Fibroblast of skin of back (primary cell): Measurements from ENCODE around the gene ATP6V1G1.
"Not testable (repeated sequence)": the region's sequence is repeated elsewhere in the genome, so short reads cannot be mapped to it uniquely, and the experiment has no call there.

Experiments used
- DNase-seq: peaks from one replicate; pipeline ENCODE4 v3.0.0-alpha.2; 2013

The ATP6V1G1 gene

DNA sequence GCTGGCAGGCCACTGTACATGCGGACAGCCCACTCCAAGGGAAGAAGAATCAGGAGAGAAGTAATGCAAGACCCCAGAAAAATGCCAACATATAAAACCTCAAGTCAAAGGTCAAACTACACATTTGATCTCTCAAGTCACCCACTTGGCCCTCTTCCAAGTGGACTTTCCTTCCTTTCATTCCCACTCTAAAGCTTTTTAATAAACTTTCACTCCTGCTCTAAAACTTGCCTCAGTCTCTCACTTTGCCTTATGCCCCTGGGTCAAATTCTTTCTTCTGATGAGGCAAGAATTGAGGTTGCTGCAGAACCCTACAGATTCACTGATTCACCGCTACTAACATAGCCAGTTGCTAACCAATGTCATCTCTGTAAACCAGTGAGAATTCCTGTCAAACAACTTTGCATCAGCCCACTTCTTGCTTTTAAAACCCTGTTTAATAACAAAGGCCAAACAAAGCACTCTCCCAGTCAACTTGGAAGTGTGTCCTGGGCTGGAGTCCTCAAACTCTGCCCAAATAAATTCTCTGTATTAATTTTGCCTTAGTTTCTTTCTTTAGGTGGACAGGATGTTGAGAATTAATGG is 6.9 kb upstream of the ATP6V1G1 start:
- no peak for DNase-seq

DNA sequence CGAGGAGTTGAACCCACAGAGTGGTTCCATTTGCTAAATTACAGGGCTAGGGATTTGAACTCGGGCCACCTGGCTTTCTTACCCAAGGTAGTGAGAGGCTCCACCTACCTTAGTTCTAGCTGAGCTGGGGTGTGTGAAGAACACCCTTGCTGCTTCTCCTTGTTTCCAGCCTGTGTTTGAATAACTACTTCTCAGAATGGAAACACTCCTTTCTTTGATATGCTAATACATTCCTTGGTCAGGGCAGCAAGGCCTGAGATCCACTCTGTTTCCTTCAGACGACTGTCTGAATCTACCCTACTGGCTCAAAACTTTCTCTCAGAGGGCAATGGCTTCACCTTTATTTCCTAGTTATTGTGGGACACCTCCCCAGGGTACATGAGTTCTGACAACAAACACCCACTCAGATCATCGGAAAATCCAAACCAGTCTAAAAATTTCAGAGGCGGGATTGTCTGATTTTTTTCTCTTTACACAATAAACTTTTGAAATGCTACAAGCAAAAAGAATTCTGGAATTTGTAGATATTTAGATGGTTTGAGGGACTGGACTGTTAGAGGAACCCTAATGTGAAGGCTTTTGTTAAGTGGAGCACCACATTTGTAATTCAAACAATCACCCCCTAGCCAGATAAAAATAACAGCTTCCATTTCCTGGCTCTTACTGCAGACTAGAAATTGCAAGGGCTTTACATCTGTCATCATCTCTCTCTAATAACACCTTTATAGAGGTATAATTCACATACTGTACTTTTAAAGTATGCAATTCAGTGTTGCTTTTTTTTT is 4.0 kb upstream of the ATP6V1G1 start:
- no peak for DNase-seq

DNA sequence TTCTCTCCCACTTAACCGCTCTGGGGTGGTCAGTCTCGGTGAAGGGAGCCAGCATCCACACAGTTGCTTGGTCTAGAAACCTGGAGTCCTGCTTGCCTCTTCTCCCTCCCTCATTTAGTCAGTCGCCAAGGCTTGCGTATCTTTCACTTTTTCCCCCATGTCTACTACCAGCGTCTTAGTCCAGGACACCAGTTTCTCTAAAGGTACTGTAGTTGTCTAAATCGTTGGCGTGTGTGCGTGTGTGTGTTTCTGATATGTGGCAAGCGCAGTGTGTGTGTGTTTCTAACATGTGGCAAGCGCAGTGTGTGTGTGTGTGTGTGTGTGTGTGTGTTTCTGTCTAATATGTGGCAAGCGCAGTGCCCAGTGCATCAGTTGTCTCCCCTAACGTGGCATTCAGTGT is 641 bp downstream of the ATP6V1G1 start:
- peak; percentile 36 for DNase-seq

DNA sequence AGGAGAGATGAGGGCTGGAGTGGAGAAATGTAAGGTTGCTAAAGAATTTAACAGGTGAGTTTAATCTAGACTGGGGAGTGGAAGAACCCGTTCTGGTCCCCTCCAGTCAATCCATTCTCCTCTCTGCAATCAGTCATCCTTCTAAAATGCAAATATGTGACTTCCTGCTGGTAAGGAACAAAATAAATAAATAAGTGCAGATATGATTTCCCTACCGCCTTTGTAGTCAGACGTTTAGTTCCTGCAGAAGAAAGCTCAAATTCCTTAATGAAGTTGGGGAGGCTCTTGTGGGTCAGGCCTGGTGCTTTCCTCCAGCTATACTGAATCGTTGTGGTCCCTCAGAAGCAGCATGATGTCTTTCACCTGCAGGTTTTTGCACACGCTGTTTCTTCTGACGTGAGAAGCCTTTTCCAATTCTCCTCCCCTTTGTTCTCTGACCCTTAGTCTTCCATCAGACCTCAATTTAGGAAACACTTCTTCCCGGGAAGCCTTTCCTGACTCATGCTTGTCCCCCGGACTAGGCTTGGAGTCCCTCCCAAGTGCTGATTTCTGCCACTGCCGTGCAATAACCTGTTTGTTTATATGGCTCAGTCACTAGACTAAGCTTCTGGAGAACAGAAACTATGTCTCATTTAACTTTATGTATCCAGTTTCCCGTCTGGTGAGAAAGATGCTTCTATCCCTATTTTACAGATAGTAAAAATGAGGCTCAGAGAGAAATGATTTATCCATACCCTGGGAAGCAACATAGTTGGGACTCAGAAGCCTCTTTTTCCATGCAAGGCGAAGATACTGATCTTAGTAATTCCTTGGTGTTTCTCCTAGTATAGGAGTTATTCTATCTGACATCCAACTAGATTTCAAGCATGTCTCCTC is 1.3 kb downstream of the ATP6V1G1 start:
- DNase-seq, result peak; percentile 39

DNA sequence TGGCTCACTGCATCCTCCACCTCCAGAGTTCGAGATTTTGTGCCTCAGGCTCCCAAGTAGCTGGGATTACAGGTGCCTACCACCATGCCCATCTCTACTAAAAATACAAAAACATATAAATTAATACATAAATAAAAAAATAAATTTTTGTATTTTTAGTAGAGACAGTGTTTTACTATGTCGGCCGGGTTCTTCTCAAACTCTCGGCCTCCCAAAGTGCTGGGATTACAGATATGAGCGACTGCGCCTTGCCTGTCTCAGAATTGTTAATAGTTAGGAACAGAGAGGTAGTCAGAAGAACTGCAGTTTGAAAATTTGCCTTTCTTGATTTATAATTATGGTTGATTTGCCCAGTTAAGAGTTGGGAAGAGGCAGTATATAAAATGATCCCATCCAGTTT is 2.8 kb downstream of the ATP6V1G1 start:
- no peak for DNase-seq

DNA sequence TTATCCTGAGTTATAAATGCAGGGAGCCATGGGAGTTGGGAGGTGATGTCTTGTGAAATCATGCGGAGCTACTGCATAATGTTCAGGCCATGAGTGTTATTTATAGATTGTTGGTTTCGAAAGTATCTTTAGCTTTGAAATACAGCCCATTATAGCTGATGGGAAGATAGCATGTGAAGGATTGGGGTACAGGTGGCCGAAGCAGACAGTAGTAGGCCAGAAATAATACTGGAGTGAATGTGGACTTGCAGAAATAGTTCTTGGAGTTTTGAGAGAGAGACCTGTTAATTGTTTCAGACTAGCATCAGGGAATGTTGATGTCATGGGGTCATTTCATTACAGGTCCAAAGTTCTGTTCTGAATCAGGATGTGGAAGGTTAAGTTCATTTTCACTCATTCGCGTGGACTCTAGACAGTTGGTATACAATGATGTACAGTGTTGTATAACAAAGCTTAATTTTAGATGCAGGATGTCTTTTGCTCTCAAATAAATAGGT is 3.8 kb downstream of the ATP6V1G1 start:
- no peak for DNase-seq

DNA sequence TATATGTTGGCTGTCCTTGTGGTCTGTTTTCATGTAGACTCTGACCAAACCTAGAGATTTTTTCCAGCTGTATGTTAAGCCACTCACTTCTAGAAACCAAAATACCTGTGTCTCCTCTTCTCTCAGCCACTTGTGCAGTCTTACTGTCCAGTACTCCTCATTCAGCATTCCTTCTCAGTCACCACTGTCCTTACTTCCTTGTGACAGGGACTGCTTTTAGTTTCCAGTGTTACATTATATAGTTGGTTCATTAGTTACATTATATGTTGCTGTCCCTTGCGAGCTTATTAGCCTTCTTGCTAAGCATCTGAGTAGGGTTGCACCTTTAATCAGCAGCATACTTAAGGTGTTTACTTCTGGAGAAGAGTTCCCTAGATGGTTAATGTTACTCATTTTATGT is 4.3 kb downstream of the ATP6V1G1 start:
- DNase-seq, result no peak

DNA sequence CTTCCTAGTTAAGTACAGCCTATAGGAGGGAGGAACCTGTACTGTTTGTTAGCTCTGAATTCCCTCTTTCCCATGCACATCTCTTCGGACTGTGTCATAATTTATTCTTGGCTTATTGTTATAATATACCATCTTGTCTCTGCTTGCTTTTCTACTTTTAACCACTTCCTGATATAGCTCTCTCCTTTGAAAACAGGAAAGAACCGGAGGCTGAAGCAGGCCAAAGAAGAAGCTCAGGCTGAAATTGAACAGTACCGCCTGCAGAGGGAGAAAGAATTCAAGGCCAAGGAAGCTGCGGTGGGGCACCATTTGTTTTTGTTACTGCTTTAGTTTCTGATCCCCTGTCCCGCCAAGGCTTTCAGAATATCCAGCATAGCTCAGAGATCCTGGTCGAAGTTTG is 4.8 kb downstream of the ATP6V1G1 start:
- peak; percentile 67 for DNase-seq

DNA sequence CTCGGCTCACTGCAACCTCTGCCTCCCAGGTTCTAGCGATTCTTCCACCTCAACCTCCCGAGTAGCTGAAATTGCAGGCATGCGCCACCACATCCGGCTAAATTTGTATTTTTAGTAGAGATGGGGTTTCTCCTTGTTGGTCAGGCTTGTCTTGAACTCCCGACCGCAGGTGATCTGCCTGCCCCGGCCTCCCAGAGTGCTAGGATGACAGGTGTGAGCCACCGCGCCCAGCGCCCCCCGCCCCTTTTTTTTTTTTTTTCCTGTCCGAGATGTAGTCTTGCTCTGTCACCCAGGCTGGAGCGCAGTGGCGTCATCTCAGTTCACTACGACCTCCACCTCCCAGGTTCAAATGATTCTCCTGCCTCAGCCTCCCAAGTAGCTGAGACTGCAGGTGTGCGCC is 6.6 kb downstream of the ATP6V1G1 start:
- no peak for DNase-seq

DNA sequence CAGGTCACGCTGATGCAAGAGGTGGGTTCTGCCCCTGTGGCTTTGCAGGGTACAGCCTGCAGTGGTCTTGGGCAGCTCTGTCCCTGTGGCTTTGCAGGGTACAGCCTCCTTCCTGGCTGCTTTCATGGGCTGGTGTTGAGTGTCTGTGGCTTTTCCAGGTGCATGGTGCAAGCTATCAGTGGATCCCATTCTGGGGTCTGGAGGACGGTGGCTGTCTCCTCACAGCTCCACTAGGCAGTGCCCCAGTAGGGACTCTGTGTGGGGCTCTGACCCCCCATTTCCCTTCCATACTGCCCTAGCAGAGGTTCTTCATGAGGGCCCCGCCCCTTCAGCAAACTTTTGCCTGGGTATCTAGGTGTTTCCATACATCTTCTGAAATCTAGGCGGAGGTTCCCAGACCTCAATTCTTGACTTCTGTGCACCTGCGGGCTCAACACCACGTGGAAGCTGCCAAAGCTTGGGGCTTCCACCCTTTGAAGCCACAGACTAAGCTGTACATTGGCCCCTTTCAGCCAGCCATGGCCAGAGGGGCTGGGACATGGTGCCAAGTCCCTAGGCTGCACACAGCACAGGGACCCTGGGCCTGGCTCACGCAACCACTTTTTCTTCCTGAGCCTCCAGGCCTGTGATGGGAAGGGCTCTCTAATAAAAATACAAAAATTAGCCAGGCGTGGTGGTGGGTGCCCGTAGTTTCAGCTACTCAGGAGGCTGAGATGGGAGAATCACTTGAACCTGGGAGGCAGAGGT is 13.1 kb downstream of the ATP6V1G1 start:
- DNase-seq, result not testable (repeated sequence)

DNA sequence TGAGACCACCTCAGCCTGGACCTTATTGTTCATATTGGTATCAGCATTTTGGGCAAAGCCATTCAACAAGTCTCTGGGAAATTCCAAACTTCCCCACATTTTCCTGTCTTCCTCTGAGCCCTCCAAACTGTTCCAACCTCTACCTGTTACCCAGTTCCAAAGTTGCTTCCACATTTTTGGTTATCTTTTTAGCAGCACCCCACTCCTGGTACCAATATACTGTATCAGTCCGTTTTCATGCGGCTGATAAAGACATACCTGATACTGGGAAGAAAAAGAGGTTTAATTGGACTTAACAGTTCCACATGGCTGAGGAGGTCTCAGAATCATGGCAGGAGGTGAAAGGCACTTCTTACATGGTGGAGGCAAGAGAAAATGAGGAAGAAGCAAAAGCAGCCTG is 14.2 kb downstream of the ATP6V1G1 start:
- not testable (repeated sequence) for DNase-seq

DNA sequence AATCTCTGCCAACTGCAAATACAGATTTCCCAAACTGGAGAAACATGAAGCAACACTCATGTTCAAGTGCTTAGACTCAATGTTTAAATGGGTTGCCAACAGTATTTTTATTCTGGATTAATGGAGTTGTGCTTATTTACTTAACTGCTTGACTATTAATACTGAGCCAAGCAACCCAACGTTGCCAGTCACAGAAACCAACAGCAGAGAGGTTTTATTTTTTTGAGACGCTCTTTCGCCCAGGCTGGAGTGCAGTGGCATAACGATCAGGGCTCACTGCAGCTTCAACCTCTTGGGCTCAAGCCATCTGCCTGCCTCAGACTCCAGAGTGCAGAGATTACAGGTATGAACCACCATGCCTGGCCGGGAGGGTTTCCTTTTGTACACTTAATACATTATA is 15.1 kb downstream of the ATP6V1G1 start:
- DNase-seq, result no peak

DNA sequence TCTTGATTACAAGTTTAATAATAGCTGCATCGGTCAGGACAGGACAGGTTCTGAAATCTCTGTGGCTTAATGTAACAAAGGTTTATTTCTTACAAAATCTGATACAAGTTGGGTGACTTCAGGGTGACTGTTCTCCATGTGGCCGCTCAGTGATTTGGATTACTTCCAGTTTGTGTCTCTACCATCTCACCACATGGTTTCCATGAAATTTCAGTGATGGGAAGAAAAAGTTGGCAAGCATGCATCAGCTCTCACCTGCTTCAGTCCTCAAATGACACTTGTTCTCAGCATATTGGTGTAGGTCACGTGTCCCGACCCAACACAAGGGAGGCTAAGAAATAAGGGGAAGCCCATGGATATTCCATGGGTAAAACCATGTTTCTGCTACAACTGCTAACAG is 15.7 kb downstream of the ATP6V1G1 start:
- no peak for DNase-seq

DNA sequence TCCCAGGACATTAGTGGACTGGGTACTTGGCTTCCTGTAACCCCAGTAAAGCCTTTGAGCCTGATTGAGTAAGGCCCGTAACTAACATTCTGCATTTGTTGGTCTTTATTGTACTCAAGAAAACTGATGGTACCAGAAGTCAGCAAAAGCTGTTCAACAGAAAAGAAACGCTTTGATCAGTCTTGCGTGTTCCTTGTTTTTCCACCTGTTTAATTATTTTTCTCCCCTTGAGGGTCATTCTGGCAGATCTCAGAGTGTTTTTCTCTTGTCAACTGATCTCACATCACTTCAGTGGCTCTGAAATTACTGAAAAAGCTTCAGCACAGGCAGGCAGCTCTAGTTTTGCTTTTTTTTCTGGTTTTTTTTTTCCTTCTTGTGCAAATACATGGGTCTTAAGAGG is 17.4 kb downstream of the ATP6V1G1 start:
- no peak for DNase-seq

DNA sequence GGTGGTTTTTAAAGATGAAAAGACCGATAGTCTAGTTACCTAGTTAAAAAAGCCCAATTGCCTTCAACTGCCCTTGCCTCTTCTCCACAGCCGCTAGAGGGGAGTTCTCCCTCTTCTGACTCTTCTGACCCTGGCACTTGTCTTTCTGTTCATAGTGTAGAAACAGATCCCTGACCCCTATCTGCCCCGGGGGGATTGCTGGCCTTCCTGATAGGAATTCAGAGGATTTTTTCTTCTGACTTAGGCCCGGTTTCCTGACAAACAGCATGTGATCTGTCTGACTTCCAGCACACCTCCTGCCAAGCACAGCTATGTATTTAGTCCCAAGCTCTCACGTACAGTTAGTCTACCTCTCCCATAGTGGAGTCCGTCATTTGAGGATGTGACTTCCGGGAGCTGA is 18.5 kb downstream of the ATP6V1G1 start:
- DNase-seq, result no peak

DNA sequence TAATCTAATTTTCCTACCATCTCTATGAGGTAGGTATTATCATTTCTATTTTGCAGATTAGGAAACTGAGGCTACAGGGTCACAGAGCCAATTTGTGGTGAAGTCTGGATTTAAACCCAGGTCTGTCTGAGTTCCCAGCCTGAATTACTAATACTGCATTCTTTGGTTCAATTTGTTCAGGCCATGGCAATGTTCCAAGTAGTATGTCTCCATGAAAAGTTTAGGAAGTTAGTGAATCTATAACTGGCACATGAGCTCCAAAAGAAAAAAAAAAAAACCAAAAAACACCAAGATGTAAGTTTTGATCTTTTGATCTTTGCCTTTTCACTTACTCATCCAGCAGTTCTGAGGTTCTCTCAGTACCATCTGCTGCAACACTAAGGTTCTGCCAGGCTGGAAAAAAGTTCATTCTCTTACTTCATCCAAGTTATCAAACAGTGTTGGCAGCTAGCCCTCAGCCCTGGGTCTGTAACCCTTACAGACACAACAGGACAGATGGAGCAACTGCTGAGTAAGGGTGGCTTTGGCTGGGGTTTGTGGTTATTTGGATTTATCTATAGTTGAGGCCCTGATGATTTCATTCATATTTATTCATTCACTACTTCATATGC is 19.1 kb downstream of the ATP6V1G1 start:
- peak; percentile 38 for DNase-seq

DNA sequence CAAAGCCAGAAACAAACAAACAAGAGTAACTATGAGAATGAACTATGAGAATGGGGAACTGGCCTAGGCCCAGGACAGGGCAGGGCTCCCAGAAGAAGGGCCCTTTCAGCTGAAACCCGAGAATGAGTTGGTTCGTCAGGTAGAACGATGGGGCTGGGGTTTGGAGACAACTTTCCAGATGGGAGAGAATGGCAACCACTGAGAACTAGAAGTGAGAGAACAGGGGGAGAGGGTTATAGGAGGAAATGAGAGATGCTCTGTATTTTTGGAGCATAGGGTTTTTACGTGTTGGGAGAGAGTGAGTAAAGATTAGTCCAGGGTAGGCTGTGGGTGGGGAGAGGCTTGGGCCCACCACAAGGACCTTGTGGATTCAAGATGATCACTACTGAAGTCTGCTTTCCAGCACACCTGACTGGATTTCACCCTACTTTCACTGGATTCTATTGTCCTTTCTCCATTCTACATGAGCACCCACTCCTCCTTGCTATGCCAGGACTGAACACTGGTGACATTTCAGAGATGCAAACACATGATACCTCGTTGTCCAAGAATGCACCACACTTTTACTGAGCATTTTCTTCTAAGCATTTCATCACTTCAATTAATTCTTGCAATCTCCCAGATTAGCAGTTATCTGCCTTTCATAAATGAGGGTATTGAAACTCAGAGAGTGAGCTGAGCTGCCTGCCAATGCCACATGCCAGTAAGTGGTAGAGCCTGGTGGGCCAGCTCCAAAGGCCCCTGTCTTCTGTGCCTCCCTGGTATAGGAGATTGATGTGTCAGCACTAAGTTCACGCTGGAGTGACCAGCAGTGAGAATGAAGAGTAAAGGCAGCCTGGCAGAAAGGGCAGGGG is 20.3 kb downstream of the ATP6V1G1 start:
- no peak for DNase-seq

DNA sequence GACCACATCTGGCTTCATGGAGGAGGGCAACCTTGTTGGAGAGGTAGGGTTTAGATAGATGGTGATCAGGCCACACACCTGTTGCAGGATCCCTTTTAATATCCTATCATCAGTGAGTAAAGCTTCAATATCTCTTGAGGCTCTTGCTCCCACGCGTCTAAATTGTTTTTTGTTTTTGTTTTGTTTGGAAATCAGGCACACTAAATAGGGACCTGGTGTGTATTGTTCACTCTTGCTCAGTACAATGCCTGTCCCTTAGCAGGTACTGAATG is 20.9 kb downstream of the ATP6V1G1 start:
- no peak for DNase-seq

DNA sequence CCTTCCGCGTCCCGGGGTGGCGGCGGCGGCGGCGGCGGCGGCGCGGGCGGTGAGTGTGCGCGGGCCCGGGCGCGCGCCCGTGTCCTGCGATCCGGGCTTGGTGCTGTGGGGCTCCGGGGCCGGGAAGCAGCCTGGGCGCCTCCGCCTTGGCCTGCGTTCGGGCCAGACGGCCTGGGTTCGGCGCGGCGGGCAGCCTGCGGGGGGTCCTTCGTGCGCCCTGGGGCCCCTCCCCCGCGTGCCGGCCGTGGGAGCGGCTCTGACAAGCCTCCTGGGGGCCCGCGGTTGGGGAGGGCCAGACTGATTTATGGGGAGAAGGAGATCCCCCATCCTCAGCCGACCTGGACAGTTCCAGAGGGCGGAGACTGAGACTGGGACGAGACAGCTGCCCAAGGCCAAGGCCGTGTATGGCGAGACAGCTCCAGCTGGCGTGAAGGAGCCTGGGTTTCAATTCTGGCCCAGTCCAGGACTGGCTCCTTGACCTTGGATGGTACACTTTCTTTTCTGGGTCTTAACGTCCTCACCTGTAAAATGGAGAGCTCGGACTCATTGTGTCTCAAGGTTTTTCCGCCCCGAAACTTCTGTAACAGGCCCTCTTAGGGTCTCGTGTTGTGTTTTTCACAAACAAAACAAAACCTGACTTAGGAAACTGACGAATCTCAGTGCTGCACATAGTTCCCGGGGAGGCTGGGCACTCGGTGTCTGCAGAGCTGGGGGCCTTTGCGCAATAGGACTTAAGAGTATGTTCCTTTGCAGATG is 24.1 kb downstream of the ATP6V1G1 start:
- peak; percentile 65 for DNase-seq

DNA sequence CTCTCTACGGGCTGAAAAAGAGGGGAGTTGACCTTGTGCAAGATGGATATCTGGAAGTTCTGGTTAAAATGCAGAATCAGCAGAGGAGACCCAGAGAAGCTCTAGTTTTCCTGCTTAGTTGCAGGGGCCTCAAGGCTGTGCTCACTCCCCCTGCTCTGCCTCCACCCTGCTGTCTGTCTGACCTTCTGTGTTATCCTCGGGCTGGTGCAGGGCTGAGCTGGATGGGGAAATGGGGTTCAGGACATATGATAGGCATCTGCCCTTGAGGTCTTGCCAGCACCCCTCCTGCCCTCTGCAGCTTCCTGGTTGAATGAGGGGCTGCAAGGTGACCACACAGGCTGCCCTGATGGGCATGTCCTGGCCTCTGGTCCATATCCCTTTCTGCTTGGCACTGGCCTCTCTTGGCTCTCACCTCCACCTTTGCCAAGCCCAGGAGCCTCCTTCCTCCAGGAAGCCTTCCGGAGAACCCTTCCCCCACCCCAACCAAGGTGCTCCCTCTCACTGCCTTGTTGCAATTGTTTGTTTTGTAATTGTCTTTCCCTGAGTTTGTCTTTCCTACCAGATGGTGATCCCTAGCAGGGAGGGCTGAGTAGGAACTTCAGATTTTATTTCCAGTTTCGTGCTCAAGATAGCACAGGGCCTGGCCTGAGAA is 24.8 kb downstream of the ATP6V1G1 start:
- no peak for DNase-seq
